Right lobe of liver (tissue), 4 donors: ENCODE data around the gene TC2N.

Experiments used
- POLR2A ChIP-seq: fragments of 450-650 bp; IDR thresholded peaks from one replicate; pipeline ENCODE4 v1.6.1; 2017; ENCODE audit warnings: antibody characterized with exemption, mild to moderate bottlenecking
- TF ChIP-seq, protein P1 (sequence below), 4 donors: fragments of 200-600 bp in 3 of 4; fragments of 450-650 bp in 1 of 4; IDR thresholded peaks; one replicate each; pipeline versions ENCODE4 v1.5.1 to v1.8.0; 2016 to 2022; ENCODE audit warnings: antibody characterized with exemption in 4 of 4, mild to moderate bottlenecking in 2 of 4
- donor health status: DM: no; HTN: no; CAD: no.
- donor health status: DM: no; HTN: no; CAD: no.
- donor health status: DM: no; HTN: yes; CAD: no.

DNA sequence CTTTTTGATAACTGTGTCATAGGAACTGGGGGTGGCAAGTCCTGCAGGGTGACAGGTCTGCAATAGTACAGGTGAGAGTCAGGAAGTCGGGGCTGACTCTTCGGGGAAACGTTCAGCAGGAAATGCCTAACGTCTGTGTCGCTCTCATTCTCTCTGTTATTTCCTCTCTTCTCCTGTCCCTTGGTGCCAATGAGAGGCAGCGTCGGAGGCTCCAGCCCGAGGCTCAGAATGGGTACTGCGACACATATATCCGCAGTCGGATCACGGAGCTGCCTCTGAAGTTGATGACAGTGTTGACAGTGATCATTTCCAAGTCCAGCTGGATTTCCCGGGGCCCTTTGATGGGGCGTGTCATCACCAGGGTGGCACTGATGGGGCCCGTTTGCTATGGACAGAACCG is 2.7 kb upstream of the TC2N start:
- TF ChIP-seq POLR2A: no peak
- TF ChIP-seq, protein P1, sequence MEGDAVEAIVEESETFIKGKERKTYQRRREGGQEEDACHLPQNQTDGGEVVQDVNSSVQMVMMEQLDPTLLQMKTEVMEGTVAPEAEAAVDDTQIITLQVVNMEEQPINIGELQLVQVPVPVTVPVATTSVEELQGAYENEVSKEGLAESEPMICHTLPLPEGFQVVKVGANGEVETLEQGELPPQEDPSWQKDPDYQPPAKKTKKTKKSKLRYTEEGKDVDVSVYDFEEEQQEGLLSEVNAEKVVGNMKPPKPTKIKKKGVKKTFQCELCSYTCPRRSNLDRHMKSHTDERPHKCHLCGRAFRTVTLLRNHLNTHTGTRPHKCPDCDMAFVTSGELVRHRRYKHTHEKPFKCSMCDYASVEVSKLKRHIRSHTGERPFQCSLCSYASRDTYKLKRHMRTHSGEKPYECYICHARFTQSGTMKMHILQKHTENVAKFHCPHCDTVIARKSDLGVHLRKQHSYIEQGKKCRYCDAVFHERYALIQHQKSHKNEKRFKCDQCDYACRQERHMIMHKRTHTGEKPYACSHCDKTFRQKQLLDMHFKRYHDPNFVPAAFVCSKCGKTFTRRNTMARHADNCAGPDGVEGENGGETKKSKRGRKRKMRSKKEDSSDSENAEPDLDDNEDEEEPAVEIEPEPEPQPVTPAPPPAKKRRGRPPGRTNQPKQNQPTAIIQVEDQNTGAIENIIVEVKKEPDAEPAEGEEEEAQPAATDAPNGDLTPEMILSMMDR (IDR thresholded peaks at IDR 0.05): no peak
